ENCODE data around the gene CYP2E1. TPM values are rescaled to one million over a fixed set of nuclear protein-coding genes. Genes with fewer than 3 reads are reported as not detected.

The CYP2E1 gene
- total and polyA plus RNA-seq, 2 donors (not counting 1 experiment from before 2014, with no cell fraction given): 1.1 to 1.3 TPM

- Histone ChIP-seq H3K27ac (ENCODE audit: low read length in 2 of 2) (no peak overlapping the region), H3K4me3 (ENCODE audit: control extremely low read depth in 1 of 5, extremely low read depth in 1 of 5, insufficient read depth in 1 of 5, low read depth in 2 of 5, low read length in 4 of 5) (no peak overlapping the region), H3K9me3 (ENCODE audit: control extremely low read depth in 1 of 3, control insufficient read depth in 2 of 3, insufficient read depth in 1 of 3, low read length in 2 of 3) (no peaks in the 10 kb centered on the region), H3K9ac (ENCODE audit: low read length) (no peak overlapping the region), H3K27me3 (replicated peaks in 1 of 4; ENCODE audit: control extremely low read depth in 1 of 4, control insufficient read depth in 3 of 4, insufficient read depth in 4 of 4, low read length in 3 of 4) (no peaks in the 10 kb centered on the region), H2AFZ (ENCODE audit: insufficient read depth, low read depth, low read length, poor library complexity, severe bottlenecking) (no peak overlapping the region), H3K4me1 (ENCODE audit: control insufficient read depth in 2 of 2, insufficient read depth in 2 of 2, low read length in 2 of 2) (no peaks in the 10 kb centered on the region), H4K20me1 (ENCODE audit: control insufficient read depth, insufficient read depth, low read length, poor library complexity, severe bottlenecking) (no peaks in the 10 kb centered on the region), H3K79me2 (ENCODE audit: control insufficient read depth, insufficient read depth, low read length) (no peaks in the 10 kb centered on the region), H3K4me2 (replicated peaks; ENCODE audit: low read depth, low read length, poor library complexity, severe bottlenecking) (no peak overlapping the region), H3K36me3 (replicated peaks in 1 of 2; ENCODE audit: control extremely low read depth in 1 of 2, control insufficient read depth in 1 of 2, extremely low read depth in 1 of 2, insufficient read depth in 2 of 2, low read length in 1 of 2) (no peaks in the 10 kb centered on the region)
- intact Hi-C loops (cut with micrococcal nuclease): no loop called here
- TF ChIP-seq, protein P1, sequence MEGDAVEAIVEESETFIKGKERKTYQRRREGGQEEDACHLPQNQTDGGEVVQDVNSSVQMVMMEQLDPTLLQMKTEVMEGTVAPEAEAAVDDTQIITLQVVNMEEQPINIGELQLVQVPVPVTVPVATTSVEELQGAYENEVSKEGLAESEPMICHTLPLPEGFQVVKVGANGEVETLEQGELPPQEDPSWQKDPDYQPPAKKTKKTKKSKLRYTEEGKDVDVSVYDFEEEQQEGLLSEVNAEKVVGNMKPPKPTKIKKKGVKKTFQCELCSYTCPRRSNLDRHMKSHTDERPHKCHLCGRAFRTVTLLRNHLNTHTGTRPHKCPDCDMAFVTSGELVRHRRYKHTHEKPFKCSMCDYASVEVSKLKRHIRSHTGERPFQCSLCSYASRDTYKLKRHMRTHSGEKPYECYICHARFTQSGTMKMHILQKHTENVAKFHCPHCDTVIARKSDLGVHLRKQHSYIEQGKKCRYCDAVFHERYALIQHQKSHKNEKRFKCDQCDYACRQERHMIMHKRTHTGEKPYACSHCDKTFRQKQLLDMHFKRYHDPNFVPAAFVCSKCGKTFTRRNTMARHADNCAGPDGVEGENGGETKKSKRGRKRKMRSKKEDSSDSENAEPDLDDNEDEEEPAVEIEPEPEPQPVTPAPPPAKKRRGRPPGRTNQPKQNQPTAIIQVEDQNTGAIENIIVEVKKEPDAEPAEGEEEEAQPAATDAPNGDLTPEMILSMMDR (IDR thresholded peaks at IDR 0.05): no peak
- no peak for TF ChIP-seq EZH2 (IDR thresholded peaks at IDR 0.05; ENCODE audit: borderline replicate concordance, insufficient read depth, low read depth, low read length, poor library complexity, severe bottlenecking)
- H3K27me3 Mint-ChIP-seq: peaks cover 41% of the 10 kb centered on the region
- H3K9me3 Mint-ChIP-seq (ENCODE audit: insufficient read depth): no peaks in the 10 kb centered on the region
- H3K4me1 Mint-ChIP-seq: no peaks in the 10 kb centered on the region
- WGBS (ENCODE audit: insufficient coverage): 59% methylated on average over 8 of the region's 8 CpGs
- DNase-seq (no peak), ATAC-seq (ENCODE audit: low read depth) (no peak)
- ChIA-PET CTCF (no interaction called here), POLR2A (no interaction called here)
- H3K4me3 Mint-ChIP-seq: no peak overlapping the region
- no peak overlapping the region for H3K27ac Mint-ChIP-seq
These were observed 28.4 kb downstream of the CYP2E1 start for GRCh38 chr10:133555521-133555920.

DNA sequence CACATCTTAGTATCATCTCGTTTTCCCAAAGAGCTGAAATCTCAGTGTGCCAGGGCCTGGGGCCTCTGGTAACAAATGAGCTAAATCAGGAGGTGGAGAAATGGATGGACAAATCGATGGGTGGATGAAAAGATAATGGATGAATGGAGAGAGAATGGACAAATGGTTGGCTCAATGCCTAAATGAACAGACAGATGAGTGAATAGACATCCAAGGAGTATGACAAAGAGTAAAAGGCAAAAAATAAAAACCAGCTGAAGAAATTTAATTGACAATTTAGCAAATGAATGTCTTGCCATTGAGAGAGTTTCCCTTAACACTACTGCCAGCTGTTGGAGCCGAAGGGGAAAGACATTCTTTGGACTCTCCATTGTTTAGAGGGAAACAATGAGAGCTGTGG lies 30.2 kb downstream of the CYP2E1 start:
- POLR2A ChIA-PET: no interaction called here

More for the DNA sequence above, 30.2 kb downstream of the CYP2E1 start:
- CTCF ChIA-PET: interaction anchor here (0.9 kb wide), 1 partner anchor 228 kb away, joined by 4 read pairs; no protein-coding TSS in a partner anchor
- no peak overlapping the region for H3K4me3 ChIP-seq (ENCODE audit: control extremely low read depth in 1 of 5, extremely low read depth in 1 of 5, insufficient read depth in 1 of 5, low read depth in 2 of 5, low read length in 4 of 5)
- H3K9me3 ChIP-seq (ENCODE audit: control extremely low read depth in 1 of 3, control insufficient read depth in 2 of 3, insufficient read depth in 1 of 3, low read length in 2 of 3): no peaks in the 10 kb centered on the region
- H2AFZ ChIP-seq (ENCODE audit: insufficient read depth, low read depth, low read length, poor library complexity, severe bottlenecking): no peak overlapping the region
- no peaks in the 10 kb centered on the region for H3K4me1 ChIP-seq (ENCODE audit: control insufficient read depth in 2 of 2, insufficient read depth in 2 of 2, low read length in 2 of 2)
- Mint-ChIP-seq H3K9me3 (ENCODE audit: insufficient read depth) (no peaks in the 10 kb centered on the region), H3K4me1 (no peaks in the 10 kb centered on the region), H3K27ac (no peak overlapping the region), H3K27me3 (peaks cover 34% of the 10 kb centered on the region), H3K4me3 (no peak overlapping the region)
- H4K20me1 ChIP-seq (ENCODE audit: control insufficient read depth, insufficient read depth, low read length, poor library complexity, severe bottlenecking): no peaks in the 10 kb centered on the region
- intact Hi-C loops (cut with micrococcal nuclease): no loop called here
- no peaks in the 10 kb centered on the region for H3K79me2 ChIP-seq (ENCODE audit: control insufficient read depth, insufficient read depth, low read length)
- H3K36me3 ChIP-seq (replicated peaks in 1 of 2; ENCODE audit: control extremely low read depth in 1 of 2, control insufficient read depth in 1 of 2, extremely low read depth in 1 of 2, insufficient read depth in 2 of 2, low read length in 1 of 2): no peaks in the 10 kb centered on the region
- H3K27ac ChIP-seq (ENCODE audit: low read length in 2 of 2): no peak overlapping the region
- 73% methylated on average over 1 of the region's 3 CpGs for WGBS (ENCODE audit: insufficient coverage)
- H3K27me3 ChIP-seq (replicated peaks in 1 of 4; ENCODE audit: control extremely low read depth in 1 of 4, control insufficient read depth in 3 of 4, insufficient read depth in 4 of 4, low read length in 3 of 4): no peaks in the 10 kb centered on the region
- no peak overlapping the region for H3K9ac ChIP-seq (ENCODE audit: low read length)
- no peak for TF ChIP-seq EZH2 (IDR thresholded peaks at IDR 0.05; ENCODE audit: borderline replicate concordance, insufficient read depth, low read depth, low read length, poor library complexity, severe bottlenecking)
- TF ChIP-seq, protein P1 (IDR thresholded peaks at IDR 0.05): no peak
- no peak overlapping the region for H3K4me2 ChIP-seq (replicated peaks; ENCODE audit: low read depth, low read length, poor library complexity, severe bottlenecking)
- ATAC-seq (ENCODE audit: low read depth): no peak
- no peak for DNase-seq
